ENCODE measurements around the gene EML5. TPM values are rescaled to one million over a fixed set of nuclear protein-coding genes. Genes with fewer than 3 reads are reported as not detected.

Gene EML5
- 0.32 to 0.45 TPM (median 0.39 TPM) in 5 replicates for total RNA-seq (2022; extraction: Qiagen RNA extraction)

DNA sequence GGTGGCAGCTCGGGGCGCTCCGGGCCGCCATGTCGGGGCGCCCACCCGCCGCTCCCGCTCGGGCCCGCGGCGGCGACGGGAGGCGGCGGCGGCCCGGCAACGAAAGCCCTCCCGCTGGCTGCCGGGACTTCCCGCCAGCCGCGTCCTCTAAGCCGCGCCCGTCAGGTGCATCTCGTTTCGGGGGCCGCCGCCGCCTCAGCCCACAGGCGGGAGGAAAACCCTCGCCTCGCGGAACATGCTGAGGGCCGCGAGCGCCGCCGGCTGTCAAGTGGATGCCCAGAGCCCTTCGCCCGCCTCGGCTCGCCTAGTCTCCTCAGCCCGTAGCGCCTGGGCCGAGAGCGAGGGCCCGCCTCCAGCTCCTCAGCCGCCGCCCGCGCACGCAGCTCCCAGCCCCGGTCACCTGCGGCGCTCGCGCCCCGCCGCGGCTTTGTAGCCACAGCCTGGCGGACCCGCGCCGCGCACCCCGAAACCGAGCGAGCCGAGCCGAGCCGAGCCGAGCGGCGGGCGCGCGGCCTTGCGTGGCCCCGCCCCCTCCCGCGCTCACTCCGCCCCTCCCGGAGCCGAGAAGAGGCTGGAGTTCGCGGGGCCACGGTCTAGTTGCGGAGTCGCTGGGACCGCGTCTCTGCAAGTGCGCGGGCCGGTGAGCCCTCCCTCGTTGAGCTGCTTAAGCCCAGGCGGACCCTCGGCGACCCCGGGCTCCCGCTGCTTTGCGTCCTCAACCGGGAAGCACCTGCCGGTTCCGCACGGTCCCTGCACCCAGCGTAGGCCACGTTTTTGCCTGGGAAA is at the start of gene EML5:
Gene EML5, minus strand, starts transcription at position 481 of the 786 bp plus-strand sequence. Its CDS starts 450 bp downstream, at position 31.

GRCh38 chr14:88824314-88825077 is 31.7 kb upstream of the EML5 start, which contains the start of gene TTC8:
TTC8 (plus strand) TSS chr14:88824651; CDS start chr14:88824708, 57 bp downstream.

GRCh38 chr14:88562831-88563686 is 229.7 kb downstream of the EML5 start, which contains the start of gene ZC3H14:
ZC3H14 (plus strand) TSS chr14:88563037; CDS start chr14:88563134, 97 bp downstream.

Other genes starting within 250 kb of the EML5 start
- gene PTPN21, start 237.9 kb downstream of the EML5 start, total RNA-seq (2022; extraction: Qiagen RNA extraction) = 8.5 to 9.4 TPM (median 9.0 TPM) in 5 replicates
- 56.4 to 63.6 TPM (median 62.2 TPM) in 5 replicates for gene ZC3H14, start 229.9 kb downstream of the EML5 start, total RNA-seq (2022; extraction: Qiagen RNA extraction)
- gene TTC8, start 31.7 kb upstream of the EML5 start, total RNA-seq (2022; extraction: Qiagen RNA extraction) = 35.6 to 41.2 TPM (median 36.5 TPM) in 5 replicates

Data from A549 treated with AZD2906 at 1 μM for 4 hours (cell line).